T-helper 1 cell treated with Interleukin-12 subunit alpha and Interleukin-12 subunit beta and Interleukin-4 antibody, amounts not matched to agents 30 μg/mL and 1 μg/mL, for 36 hours (primary cell): ENCODE measurements around the gene BAZ2B.
A peak's percentile ranks its signal among the peaks of the same experiment; 100 is the strongest.

ENCODE experiments used
- H3K27ac Mint-ChIP-seq: one replicate; pipeline ENCODE4 v1.8.0; 2021; ENCODE audit warnings: mild to moderate bottlenecking, mixed read lengths
- H3K27me3 Mint-ChIP-seq: one replicate; pipeline ENCODE4 v1.8.0; 2021; ENCODE audit warnings: low read depth, mixed read lengths
- H3K36me3 Mint-ChIP-seq: one replicate; pipeline ENCODE4 v1.8.0; 2021; ENCODE audit warnings: low read depth, mixed read lengths
- H3K4me1 Mint-ChIP-seq: one replicate; pipeline ENCODE4 v1.8.0; 2021; ENCODE audit warnings: low read depth, mixed read lengths
- H3K4me3 Mint-ChIP-seq: one replicate; pipeline ENCODE4 v1.8.0; 2021; ENCODE audit warnings: mild to moderate bottlenecking, moderate library complexity, mixed read lengths
- H3K9me3 Mint-ChIP-seq: one replicate; pipeline ENCODE4 v1.8.0; 2021; ENCODE audit warnings: mixed read lengths

Gene BAZ2B

GRCh38 chr2:159616286-159616701 is at the start of gene BAZ2B:
TSS of gene BAZ2B (minus strand) at chr2:159616548. CDS start at chr2:159478719, 137,829 bp downstream.
- Mint-ChIP-seq H3K4me3 (peak within 1 kb of the TSS; percentile 86), H3K27me3 (peaks cover 52% of the 10 kb centered on the region), H3K27ac (peak within 1 kb of the TSS; percentile 53), H3K9me3 (no peaks in the 10 kb centered on the region), H3K36me3 (peaks cover 2% of the 10 kb centered on the region), H3K4me1 (peaks cover 12% of the 10 kb centered on the region)

- no peaks in the 10 kb centered on the region for H3K36me3 Mint-ChIP-seq
- H3K4me3 Mint-ChIP-seq, result no peak overlapping the region
- no peaks in the 10 kb centered on the region for H3K9me3 Mint-ChIP-seq
- no peaks in the 10 kb centered on the region for H3K27me3 Mint-ChIP-seq
- no peak overlapping the region for H3K27ac Mint-ChIP-seq
- H3K4me1 Mint-ChIP-seq, result no peaks in the 10 kb centered on the region
These were observed 44.9 kb upstream of the BAZ2B start for GRCh38 chr2:159661286-159661685.

GRCh38 chr2:159658881-159659873 is 42.8 kb upstream of the BAZ2B start:
- Mint-ChIP-seq H3K9me3 (peaks cover 8% of the 10 kb centered on the region), H3K27me3 (no peaks in the 10 kb centered on the region), H3K27ac (no peak overlapping the region), H3K36me3 (no peaks in the 10 kb centered on the region), H3K4me1 (no peaks in the 10 kb centered on the region), H3K4me3 (no peak overlapping the region)

- Mint-ChIP-seq H3K27ac (no peak overlapping the region), H3K4me1 (no peaks in the 10 kb centered on the region), H3K36me3 (no peaks in the 10 kb centered on the region), H3K9me3 (peaks cover 8% of the 10 kb centered on the region), H3K27me3 (no peaks in the 10 kb centered on the region), H3K4me3 (no peak overlapping the region)
These were observed 37.6 kb upstream of the BAZ2B start for GRCh38 chr2:159653962-159654361.

- Mint-ChIP-seq H3K36me3 (no peaks in the 10 kb centered on the region), H3K27me3 (no peaks in the 10 kb centered on the region), H3K4me3 (no peak overlapping the region), H3K4me1 (no peaks in the 10 kb centered on the region), H3K9me3 (peaks cover 8% of the 10 kb centered on the region), H3K27ac (no peak overlapping the region)
These were observed 35.5 kb upstream of the BAZ2B start for GRCh38 chr2:159651884-159652283.

GRCh38 chr2:159650574-159650973 is 34.2 kb upstream of the BAZ2B start:
- Mint-ChIP-seq H3K27ac (no peak overlapping the region), H3K4me3 (no peak overlapping the region), H3K36me3 (no peaks in the 10 kb centered on the region), H3K9me3 (peaks cover 8% of the 10 kb centered on the region), H3K4me1 (no peaks in the 10 kb centered on the region), H3K27me3 (no peaks in the 10 kb centered on the region)

- Mint-ChIP-seq H3K4me3 (no peak overlapping the region), H3K27me3 (no peaks in the 10 kb centered on the region), H3K36me3 (no peaks in the 10 kb centered on the region), H3K27ac (no peak overlapping the region), H3K4me1 (no peaks in the 10 kb centered on the region), H3K9me3 (peaks cover 5% of the 10 kb centered on the region)
These were observed 32.3 kb upstream of the BAZ2B start for GRCh38 chr2:159648643-159649042.

- no peaks in the 10 kb centered on the region for H3K4me1 Mint-ChIP-seq
- peaks cover 5% of the 10 kb centered on the region for H3K9me3 Mint-ChIP-seq
- no peak overlapping the region for H3K4me3 Mint-ChIP-seq
These were observed 31.3 kb upstream of the BAZ2B start for GRCh38 chr2:159647667-159648066.

GRCh38 chr2:159640176-159640575 is 23.8 kb upstream of the BAZ2B start:
- Mint-ChIP-seq H3K9me3 (no peaks in the 10 kb centered on the region), H3K36me3 (no peaks in the 10 kb centered on the region), H3K27me3 (peaks cover 4% of the 10 kb centered on the region), H3K4me3 (no peak overlapping the region), H3K4me1 (no peaks in the 10 kb centered on the region), H3K27ac (no peak overlapping the region)

More at GRCh38 chr2:159647667-159648066, 31.3 kb upstream of the BAZ2B start:
- Mint-ChIP-seq H3K27ac (no peak overlapping the region), H3K27me3 (no peaks in the 10 kb centered on the region), H3K36me3 (no peaks in the 10 kb centered on the region)

- Mint-ChIP-seq H3K27ac (no peak overlapping the region), H3K36me3 (no peaks in the 10 kb centered on the region), H3K9me3 (no peaks in the 10 kb centered on the region), H3K4me1 (no peaks in the 10 kb centered on the region), H3K4me3 (no peak overlapping the region), H3K27me3 (peaks cover 4% of the 10 kb centered on the region)
These were observed 23.4 kb upstream of the BAZ2B start for GRCh38 chr2:159639712-159640111.

- Mint-ChIP-seq H3K27me3 (peaks cover 4% of the 10 kb centered on the region), H3K27ac (no peak overlapping the region), H3K36me3 (no peaks in the 10 kb centered on the region), H3K4me3 (no peak overlapping the region), H3K4me1 (no peaks in the 10 kb centered on the region), H3K9me3 (no peaks in the 10 kb centered on the region)
These were observed 22.7 kb upstream of the BAZ2B start for GRCh38 chr2:159639071-159639470.

GRCh38 chr2:159637988-159638501 is 21.7 kb upstream of the BAZ2B start:
- H3K27me3 Mint-ChIP-seq, result peaks cover 4% of the 10 kb centered on the region
- no peaks in the 10 kb centered on the region for H3K9me3 Mint-ChIP-seq
- no peak overlapping the region for H3K27ac Mint-ChIP-seq
- no peak overlapping the region for H3K4me3 Mint-ChIP-seq
- no peaks in the 10 kb centered on the region for H3K4me1 Mint-ChIP-seq
- H3K36me3 Mint-ChIP-seq, result no peaks in the 10 kb centered on the region

- Mint-ChIP-seq H3K27me3 (peaks cover 4% of the 10 kb centered on the region), H3K9me3 (no peaks in the 10 kb centered on the region), H3K27ac (no peak overlapping the region), H3K4me3 (no peak overlapping the region), H3K4me1 (no peaks in the 10 kb centered on the region), H3K36me3 (no peaks in the 10 kb centered on the region)
These were observed 20.9 kb upstream of the BAZ2B start for GRCh38 chr2:159637240-159637639.

- Mint-ChIP-seq H3K36me3 (no peaks in the 10 kb centered on the region), H3K27me3 (no peaks in the 10 kb centered on the region), H3K27ac (no peak overlapping the region), H3K4me1 (no peaks in the 10 kb centered on the region), H3K9me3 (no peaks in the 10 kb centered on the region), H3K4me3 (no peak overlapping the region)
These were observed 18.9 kb upstream of the BAZ2B start for GRCh38 chr2:159635006-159635789.
